ENCODE results near the gene RAMP2.
"Not testable (repeated sequence)": the region's sequence is repeated elsewhere in the genome, so short reads cannot be mapped to it uniquely, and the experiment has no call there.

Gene RAMP2

DNA sequence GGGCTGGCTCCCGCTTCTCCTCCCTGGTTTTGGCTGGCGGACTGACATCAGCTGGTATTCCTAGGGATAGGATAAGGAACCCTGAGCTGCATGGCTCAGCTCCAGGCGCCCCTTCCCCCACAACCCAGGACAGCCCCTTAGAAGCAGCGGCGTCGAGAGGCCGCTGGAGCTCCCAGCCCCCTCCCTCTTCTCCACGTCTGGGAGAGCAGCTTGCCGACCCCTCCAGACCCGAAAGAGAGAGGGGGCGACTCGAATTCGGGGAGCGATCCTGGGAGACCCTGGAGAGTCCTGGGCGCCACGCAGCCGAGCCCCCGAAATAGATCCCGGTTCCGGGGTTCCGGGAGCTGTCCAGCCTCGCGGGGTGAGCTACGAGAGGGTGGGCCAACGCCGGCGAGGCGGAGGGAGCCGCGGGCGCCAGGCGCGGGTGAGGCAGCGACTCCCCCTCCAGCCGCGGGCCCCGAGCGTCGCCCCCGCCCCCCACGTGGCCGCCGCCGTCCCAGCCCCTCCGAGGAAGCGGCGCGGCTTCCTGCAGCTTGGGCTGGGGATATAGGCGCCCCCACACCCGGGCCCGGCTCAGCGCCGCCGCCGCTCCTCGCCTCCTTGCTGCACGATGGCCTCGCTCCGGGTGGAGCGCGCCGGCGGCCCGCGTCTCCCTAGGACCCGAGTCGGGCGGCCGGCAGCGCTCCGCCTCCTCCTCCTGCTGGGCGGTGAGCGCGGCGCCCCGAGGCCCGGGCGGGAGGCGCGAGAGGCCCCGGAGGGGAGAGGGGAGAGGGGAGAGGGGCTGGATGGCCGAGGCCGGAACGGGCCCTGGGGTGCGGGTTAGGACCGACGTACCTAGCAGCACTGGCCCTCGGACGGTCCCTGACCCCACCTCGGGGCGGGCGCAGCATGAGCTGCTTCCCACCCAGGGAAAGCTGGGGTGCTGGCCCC, at the start of gene RAMP2:
RAMP2 (plus strand) TSS at position 576 of the 930 bp plus-strand sequence; CDS start at position 611, 35 bp downstream.
- Mint-ChIP-seq H3K27ac (no peak within 1 kb of the TSS), H3K4me3 (peak within 1 kb of the TSS; percentile 41), H3K4me1 (peaks cover 12% of the 10 kb centered on the region), H3K9me3 (no peaks in the 10 kb centered on the region), H3K27me3 (peaks cover 89% of the 10 kb centered on the region), H3K36me3 (no peaks in the 10 kb centered on the region)
- CTCF ChIA-PET: interaction anchor here (0.9 to 5.3 kb wide), 6 partner anchors 11 to 182 kb away, joined by 3 to 77 read pairs (median 3); partner anchors contain the start of gene PSMC3IP
- peak; percentile 38 for DNase-seq

DNA sequence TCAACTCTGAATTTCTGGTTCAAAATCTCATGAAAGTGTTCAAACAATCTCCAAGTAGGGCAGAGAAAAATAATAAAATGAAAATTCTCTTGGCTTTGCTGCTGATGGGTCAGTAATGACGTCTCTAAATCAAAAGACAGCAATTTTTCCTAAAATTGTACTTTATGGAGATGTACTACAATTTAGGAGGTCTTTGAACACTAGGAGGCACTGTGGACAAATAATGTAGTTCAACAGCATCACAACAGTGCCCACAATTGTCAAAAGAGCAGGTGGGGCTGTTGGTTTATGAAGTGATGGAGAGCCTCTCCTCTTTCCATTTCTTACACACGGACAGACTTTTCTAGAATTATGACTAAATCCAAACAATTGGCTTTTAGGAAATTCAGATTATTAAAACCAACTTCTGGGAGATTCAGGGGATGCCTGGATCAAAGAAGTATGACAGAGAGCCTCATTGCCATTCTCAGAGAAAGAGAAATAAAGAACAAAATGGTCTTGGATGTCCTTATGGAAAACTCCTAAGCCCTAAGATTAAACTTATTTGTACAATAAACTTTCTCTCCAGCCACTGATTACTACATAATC, 39.9 kb upstream of the RAMP2 start:
- no peak overlapping the region for H3K27ac Mint-ChIP-seq
- no peak overlapping the region for H3K4me3 Mint-ChIP-seq
- no peaks in the 10 kb centered on the region for H3K9me3 Mint-ChIP-seq
- peak; percentile 46 for DNase-seq
- peaks cover 57% of the 10 kb centered on the region for H3K36me3 Mint-ChIP-seq
- no peaks in the 10 kb centered on the region for H3K27me3 Mint-ChIP-seq
- peaks cover 2% of the 10 kb centered on the region for H3K4me1 Mint-ChIP-seq
- CTCF ChIA-PET: interaction anchor here (0.8 to 3.8 kb wide), 4 partner anchors 42 to 143 kb away, joined by 3 to 22 read pairs (median 4); no protein-coding TSS in a partner anchor

- Mint-ChIP-seq H3K36me3 (peaks cover 47% of the 10 kb centered on the region), H3K9me3 (no peaks in the 10 kb centered on the region), H3K4me1 (peaks cover 2% of the 10 kb centered on the region), H3K27me3 (no peaks in the 10 kb centered on the region), H3K4me3 (no peak overlapping the region), H3K27ac (no peak overlapping the region)
- CTCF ChIA-PET: no interaction called here
- no peak for DNase-seq
These were observed 37.4 kb upstream of the RAMP2 start for GRCh38 chr17:42723636-42724035.

GRCh38 chr17:42725143-42725542, 35.9 kb upstream of the RAMP2 start:
- H3K27me3 Mint-ChIP-seq: no peaks in the 10 kb centered on the region
- peaks cover 2% of the 10 kb centered on the region for H3K4me1 Mint-ChIP-seq
- H3K4me3 Mint-ChIP-seq: no peak overlapping the region
- CTCF ChIA-PET: no interaction called here
- DNase-seq: no peak
- no peak overlapping the region for H3K27ac Mint-ChIP-seq
- H3K9me3 Mint-ChIP-seq: no peaks in the 10 kb centered on the region
- H3K36me3 Mint-ChIP-seq: peaks cover 42% of the 10 kb centered on the region

GRCh38 chr17:42740699-42741098, 20.3 kb upstream of the RAMP2 start:
- DNase-seq: no peak
- CTCF ChIA-PET: no interaction called here
- Mint-ChIP-seq H3K36me3 (no peaks in the 10 kb centered on the region), H3K9me3 (no peaks in the 10 kb centered on the region), H3K27me3 (peaks cover 5% of the 10 kb centered on the region), H3K4me1 (peaks cover 22% of the 10 kb centered on the region), H3K27ac (no peak overlapping the region), H3K4me3 (no peak overlapping the region)

DNA sequence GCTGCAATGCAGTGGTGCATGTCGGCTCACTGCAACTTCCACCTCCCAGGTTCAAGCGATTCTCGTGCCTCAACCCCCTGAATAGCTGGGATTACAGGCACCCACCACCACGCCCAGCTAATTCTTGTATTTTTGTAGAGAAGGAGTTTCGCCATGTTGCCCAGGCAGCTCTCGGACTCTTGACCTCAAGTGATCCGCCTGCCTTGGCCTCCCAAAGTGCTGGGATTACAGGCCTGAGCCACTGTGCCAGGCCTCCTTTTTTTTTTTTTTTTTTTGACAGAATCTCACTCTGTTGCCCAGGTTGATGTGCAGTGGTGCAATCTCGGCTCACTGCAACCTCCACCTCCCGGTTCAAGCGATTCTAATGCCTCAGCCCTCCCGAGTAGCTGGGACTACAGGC, 18.1 kb upstream of the RAMP2 start:
- CTCF ChIA-PET: interaction anchor here (1.3 kb wide), 1 partner anchor 16 kb away, joined by 3 read pairs; no protein-coding TSS in a partner anchor
- not testable (repeated sequence) for H3K36me3 Mint-ChIP-seq, H3K9me3 Mint-ChIP-seq, H3K4me3 Mint-ChIP-seq, DNase-seq, H3K27ac Mint-ChIP-seq
- H3K27me3 Mint-ChIP-seq: peaks cover 23% of the 10 kb centered on the region
- peaks cover 22% of the 10 kb centered on the region for H3K4me1 Mint-ChIP-seq

- H3K36me3 Mint-ChIP-seq: no peaks in the 10 kb centered on the region
- H3K27ac Mint-ChIP-seq: peak overlapping the region; percentile 94
- H3K9me3 Mint-ChIP-seq: no peaks in the 10 kb centered on the region
- H3K27me3 Mint-ChIP-seq: peaks cover 32% of the 10 kb centered on the region
- H3K4me3 Mint-ChIP-seq: peak overlapping the region; percentile 98
- CTCF ChIA-PET: interaction anchor here (1.3 kb wide), 1 partner anchor 16 kb away, joined by 3 read pairs; no protein-coding TSS in a partner anchor
- no peak for DNase-seq
- peaks cover 22% of the 10 kb centered on the region for H3K4me1 Mint-ChIP-seq
These were observed 17.3 kb upstream of the RAMP2 start for GRCh38 chr17:42743595-42744282.

- Mint-ChIP-seq H3K9me3 (no peaks in the 10 kb centered on the region), H3K4me3 (peak overlapping the region; percentile 98), H3K27me3 (peaks cover 36% of the 10 kb centered on the region), H3K4me1 (peaks cover 22% of the 10 kb centered on the region), H3K27ac (peak overlapping the region; percentile 94), H3K36me3 (no peaks in the 10 kb centered on the region)
- DNase-seq: peak; percentile 80
- CTCF ChIA-PET: interaction anchor here (1.3 kb wide), 1 partner anchor 17 kb away, joined by 3 read pairs; no protein-coding TSS in a partner anchor
These were observed 16.7 kb upstream of the RAMP2 start for GRCh38 chr17:42744283-42744805.

DNA sequence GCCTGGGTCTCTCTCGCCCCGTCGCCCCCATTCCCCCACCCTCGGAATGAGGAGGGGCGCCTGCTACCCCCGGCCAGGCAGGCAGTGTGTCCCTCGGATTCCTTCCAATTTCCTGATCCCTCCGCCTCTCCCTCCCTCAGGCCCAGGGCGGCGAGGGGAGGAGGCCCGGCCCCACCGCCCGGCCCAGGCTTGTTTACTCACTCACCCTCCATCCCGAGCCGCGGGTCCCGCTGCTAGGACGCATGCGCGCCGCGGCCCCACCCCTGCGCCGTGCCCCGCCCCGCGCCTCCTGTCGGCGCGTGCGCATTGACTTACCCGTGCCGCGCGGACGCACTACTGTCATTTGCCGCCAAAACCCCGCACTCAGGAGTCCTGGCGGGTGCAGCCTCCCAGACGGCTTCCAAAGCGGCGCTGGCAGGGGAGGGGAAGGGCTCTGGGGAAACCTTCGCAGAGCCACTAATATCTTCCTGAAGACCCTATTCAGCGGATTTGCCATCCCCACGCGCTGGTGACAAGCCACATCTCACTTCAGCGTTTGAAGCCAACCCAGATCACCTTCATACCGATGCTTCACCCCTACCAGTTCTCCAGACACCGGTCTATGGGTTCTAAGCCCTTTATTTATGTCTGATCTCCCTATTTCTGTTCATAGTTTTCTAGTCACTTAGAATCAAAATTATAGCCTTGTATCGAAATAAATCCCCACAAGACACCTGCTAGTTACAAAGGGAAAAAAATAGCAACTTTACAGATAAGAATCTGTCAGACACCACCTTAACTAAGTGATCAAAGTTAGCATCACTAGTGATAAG, 16.0 kb upstream of the RAMP2 start, which contains the start of gene EZH1:
EZH1 (minus strand) TSS at position 235 of the 812 bp plus-strand sequence. CDS start 16,099 bp downstream, outside the sequence.
- Mint-ChIP-seq H3K27me3 (peaks cover 41% of the 10 kb centered on the region), H3K27ac (peak within 1 kb of the TSS; percentile 94), H3K9me3 (no peaks in the 10 kb centered on the region), H3K4me1 (peaks cover 22% of the 10 kb centered on the region), H3K4me3 (peak within 1 kb of the TSS; percentile 98), H3K36me3 (no peaks in the 10 kb centered on the region)
- peak; percentile 92 for DNase-seq
- CTCF ChIA-PET: no interaction called here

- H3K36me3 Mint-ChIP-seq: no peaks in the 10 kb centered on the region
- DNase-seq: no peak
- H3K9me3 Mint-ChIP-seq: no peaks in the 10 kb centered on the region
These were observed 12.7 kb upstream of the RAMP2 start for GRCh38 chr17:42748202-42748907.

DNA sequence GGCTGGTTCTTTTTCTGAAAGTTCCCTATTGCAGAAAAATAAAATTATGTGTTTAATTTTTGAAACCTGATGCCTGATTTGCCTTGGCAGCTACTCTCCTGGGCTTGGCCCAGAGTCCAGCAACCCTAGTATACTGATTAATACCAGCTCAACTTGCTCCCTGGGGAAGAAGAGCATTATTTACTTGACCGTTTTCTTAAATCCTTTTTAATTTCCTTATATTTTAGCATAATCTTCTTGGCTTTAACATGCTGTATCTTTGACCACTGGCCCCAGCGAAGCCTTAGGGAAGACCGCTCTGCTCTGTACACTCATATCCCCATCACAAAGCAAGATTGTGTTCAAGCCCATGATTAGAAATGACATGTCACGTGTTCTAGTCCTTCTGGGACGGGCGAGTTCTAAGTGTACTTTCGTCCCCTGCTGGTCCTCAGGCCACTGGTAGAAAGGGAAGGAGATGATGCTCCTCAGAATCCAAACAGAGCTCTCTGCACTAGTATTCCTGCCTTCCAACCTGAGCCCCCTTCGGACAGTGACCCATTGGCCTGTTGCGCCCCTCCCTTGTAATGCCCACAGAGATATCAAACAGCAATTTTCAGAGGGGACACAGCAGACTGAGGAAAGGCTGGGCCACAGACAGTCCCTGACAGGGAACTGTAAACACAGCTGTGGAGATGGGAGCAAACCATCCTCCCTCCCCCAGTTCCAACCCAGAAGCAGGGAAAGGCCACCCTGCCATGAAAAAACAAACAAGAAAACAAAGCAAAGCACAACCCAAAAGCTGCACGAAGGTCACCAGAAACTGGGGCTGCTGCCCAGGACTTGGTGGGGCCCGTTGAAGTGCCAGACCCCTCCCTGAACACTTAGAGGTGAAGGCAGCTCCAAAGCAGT, 11.9 kb upstream of the RAMP2 start:
- no peak for DNase-seq
- peaks cover 77% of the 10 kb centered on the region for H3K27me3 Mint-ChIP-seq
- no peak overlapping the region for H3K27ac Mint-ChIP-seq
- no peak overlapping the region for H3K4me3 Mint-ChIP-seq
- H3K9me3 Mint-ChIP-seq: no peaks in the 10 kb centered on the region
- no peaks in the 10 kb centered on the region for H3K36me3 Mint-ChIP-seq
- CTCF ChIA-PET: interaction anchor here (1.0 to 2.8 kb wide), 3 partner anchors 14 to 342 kb away, joined by 3 to 10 read pairs (median 5); no protein-coding TSS in a partner anchor
- H3K4me1 Mint-ChIP-seq: peaks cover 10% of the 10 kb centered on the region

More at GRCh38 chr17:42748202-42748907, 12.7 kb upstream of the RAMP2 start:
- H3K4me1 Mint-ChIP-seq: peaks cover 18% of the 10 kb centered on the region
- no peak overlapping the region for H3K4me3 Mint-ChIP-seq
- H3K27ac Mint-ChIP-seq: no peak overlapping the region
- CTCF ChIA-PET: interaction anchor here (1.0 kb wide), 1 partner anchor 15 kb away, joined by 5 read pairs; no protein-coding TSS in a partner anchor
- peaks cover 69% of the 10 kb centered on the region for H3K27me3 Mint-ChIP-seq
